ENCODE results near the gene SYDE1. TPM values are rescaled to one million over a fixed set of nuclear protein-coding genes. Genes with fewer than 3 reads are reported as not detected.
A peak's percentile ranks its signal among the peaks of the same experiment; 100 is the strongest.
"Not testable (repeated sequence)": the region's sequence is repeated elsewhere in the genome, so short reads cannot be mapped to it uniquely, and the experiment has no call there.

SYDE1 gene
- total RNA-seq, 1 donor from 2014 or later, result 0.71 TPM

GRCh38 chr19:15075806-15076205 lies 31.4 kb upstream of the SYDE1 start:
- Mint-ChIP-seq H3K27me3 (ENCODE audit: unreplicated experiment) (no peaks in the 10 kb centered on the region), H3K4me3 (ENCODE audit: unreplicated experiment) (no peak overlapping the region), H3K27ac (ENCODE audit: unreplicated experiment) (no peak overlapping the region), H3K4me1 (ENCODE audit: low read depth, unreplicated experiment) (no peaks in the 10 kb centered on the region), H3K36me3 (ENCODE audit: unreplicated experiment) (no peaks in the 10 kb centered on the region), H3K9me3 (ENCODE audit: unreplicated experiment) (no peaks in the 10 kb centered on the region)
- TF ChIP-seq, protein P1, sequence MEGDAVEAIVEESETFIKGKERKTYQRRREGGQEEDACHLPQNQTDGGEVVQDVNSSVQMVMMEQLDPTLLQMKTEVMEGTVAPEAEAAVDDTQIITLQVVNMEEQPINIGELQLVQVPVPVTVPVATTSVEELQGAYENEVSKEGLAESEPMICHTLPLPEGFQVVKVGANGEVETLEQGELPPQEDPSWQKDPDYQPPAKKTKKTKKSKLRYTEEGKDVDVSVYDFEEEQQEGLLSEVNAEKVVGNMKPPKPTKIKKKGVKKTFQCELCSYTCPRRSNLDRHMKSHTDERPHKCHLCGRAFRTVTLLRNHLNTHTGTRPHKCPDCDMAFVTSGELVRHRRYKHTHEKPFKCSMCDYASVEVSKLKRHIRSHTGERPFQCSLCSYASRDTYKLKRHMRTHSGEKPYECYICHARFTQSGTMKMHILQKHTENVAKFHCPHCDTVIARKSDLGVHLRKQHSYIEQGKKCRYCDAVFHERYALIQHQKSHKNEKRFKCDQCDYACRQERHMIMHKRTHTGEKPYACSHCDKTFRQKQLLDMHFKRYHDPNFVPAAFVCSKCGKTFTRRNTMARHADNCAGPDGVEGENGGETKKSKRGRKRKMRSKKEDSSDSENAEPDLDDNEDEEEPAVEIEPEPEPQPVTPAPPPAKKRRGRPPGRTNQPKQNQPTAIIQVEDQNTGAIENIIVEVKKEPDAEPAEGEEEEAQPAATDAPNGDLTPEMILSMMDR (IDR thresholded peaks at IDR 0.05; ENCODE audit: partially characterized antibody, unreplicated experiment), result no peak
- no peak for DNase-seq

- not testable (repeated sequence) for H3K4me1 Mint-ChIP-seq (ENCODE audit: low read depth, unreplicated experiment); H3K4me3 Mint-ChIP-seq (ENCODE audit: unreplicated experiment); DNase-seq; H3K27ac Mint-ChIP-seq (ENCODE audit: unreplicated experiment); H3K9me3 Mint-ChIP-seq (ENCODE audit: unreplicated experiment); H3K27me3 Mint-ChIP-seq (ENCODE audit: unreplicated experiment); H3K36me3 Mint-ChIP-seq (ENCODE audit: unreplicated experiment)
Observed at GRCh38 chr19:15080002-15080401, 27.2 kb upstream of the SYDE1 start.

GRCh38 chr19:15081911-15082310 lies 25.3 kb upstream of the SYDE1 start, which contains the start of gene OR1I1:
TSS of gene OR1I1 (plus strand) at chr19:15082211. CDS start at chr19:15087066, 4,855 bp downstream.
- Mint-ChIP-seq H3K36me3 (ENCODE audit: unreplicated experiment) (no peaks in the 10 kb centered on the region), H3K4me3 (ENCODE audit: unreplicated experiment) (no peak within 1 kb of the TSS), H3K9me3 (ENCODE audit: unreplicated experiment) (no peaks in the 10 kb centered on the region), H3K27ac (ENCODE audit: unreplicated experiment) (no peak within 1 kb of the TSS), H3K4me1 (ENCODE audit: low read depth, unreplicated experiment) (no peaks in the 10 kb centered on the region), H3K27me3 (ENCODE audit: unreplicated experiment) (peaks cover 2% of the 10 kb centered on the region)
- TF ChIP-seq, protein P1 (IDR thresholded peaks at IDR 0.05; ENCODE audit: partially characterized antibody, unreplicated experiment), result no peak
- no peak for DNase-seq

- H3K36me3 Mint-ChIP-seq (ENCODE audit: unreplicated experiment), result no peaks in the 10 kb centered on the region
- no peak overlapping the region for H3K4me3 Mint-ChIP-seq (ENCODE audit: unreplicated experiment)
- H3K4me1 Mint-ChIP-seq (ENCODE audit: low read depth, unreplicated experiment), result no peaks in the 10 kb centered on the region
- peaks cover 4% of the 10 kb centered on the region for H3K27me3 Mint-ChIP-seq (ENCODE audit: unreplicated experiment)
- no peak for DNase-seq
- H3K27ac Mint-ChIP-seq (ENCODE audit: unreplicated experiment), result no peak overlapping the region
- TF ChIP-seq, protein P1 (IDR thresholded peaks at IDR 0.05; ENCODE audit: partially characterized antibody, unreplicated experiment), result no peak
- H3K9me3 Mint-ChIP-seq (ENCODE audit: unreplicated experiment), result no peaks in the 10 kb centered on the region
Observed at GRCh38 chr19:15087182-15087581, 20.0 kb upstream of the SYDE1 start.

DNA sequence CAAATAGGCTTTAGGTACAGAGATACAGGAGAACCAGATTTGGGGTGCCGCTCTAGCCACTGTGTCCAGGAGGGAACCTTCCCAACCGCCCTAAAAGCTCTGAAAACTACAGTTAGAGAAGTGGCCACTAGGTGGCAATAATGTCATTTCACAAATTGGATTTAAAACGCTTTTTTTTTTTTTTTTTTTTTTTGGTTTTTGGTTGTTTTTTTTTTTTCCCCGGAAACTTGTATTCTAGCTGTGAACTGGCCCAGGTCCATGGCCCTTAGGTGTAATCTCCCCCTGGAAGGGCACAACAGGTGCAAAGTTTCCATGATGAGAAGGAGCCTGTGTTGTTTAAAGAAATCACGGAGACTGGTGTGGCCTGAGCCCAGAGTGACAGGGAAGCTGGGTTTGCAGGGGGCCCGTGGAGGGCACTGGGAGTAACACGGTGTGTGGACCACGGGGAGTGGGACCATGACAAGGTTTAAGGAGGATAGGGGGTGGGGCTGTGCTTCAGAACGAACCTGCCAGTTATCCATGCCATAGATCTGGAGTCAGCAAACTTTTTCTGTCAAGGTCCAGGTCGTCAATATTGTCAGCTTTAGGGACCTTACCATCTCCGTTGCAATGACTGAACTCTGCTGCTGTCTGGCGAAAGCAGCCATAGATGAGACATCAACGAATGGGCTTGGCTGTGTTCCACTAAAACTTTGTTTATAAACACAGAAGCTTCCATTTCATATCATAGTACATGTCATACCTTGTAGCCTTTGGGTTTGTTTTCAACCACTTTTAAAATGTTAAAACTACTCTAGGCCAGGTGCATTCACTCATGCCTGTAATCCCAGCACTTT lies 15.1 kb upstream of the SYDE1 start:
- Mint-ChIP-seq H3K4me1 (ENCODE audit: low read depth, unreplicated experiment) (no peaks in the 10 kb centered on the region), H3K27ac (ENCODE audit: unreplicated experiment) (no peak overlapping the region), H3K36me3 (ENCODE audit: unreplicated experiment) (no peaks in the 10 kb centered on the region), H3K27me3 (ENCODE audit: unreplicated experiment) (no peaks in the 10 kb centered on the region), H3K9me3 (ENCODE audit: unreplicated experiment) (no peaks in the 10 kb centered on the region), H3K4me3 (ENCODE audit: unreplicated experiment) (no peak overlapping the region)
- TF ChIP-seq, protein P1 (IDR thresholded peaks at IDR 0.05; ENCODE audit: partially characterized antibody, unreplicated experiment), result peak; percentile 82
- no peak for DNase-seq
